HG03558 (cell line): Measurements from ENCODE around the gene SERPINB5.

Experiments used
- ATAC-seq: cut with Tn5 transposase; IDR thresholded peaks from one replicate; pipeline ENCODE4 v1.9.1; 2021; ENCODE audit warnings: moderate number of reproducible peaks; ENCODE audit not compliant: unreplicated experiment; ENCODE audit errors: extremely low read depth

The SERPINB5 gene

DNA sequence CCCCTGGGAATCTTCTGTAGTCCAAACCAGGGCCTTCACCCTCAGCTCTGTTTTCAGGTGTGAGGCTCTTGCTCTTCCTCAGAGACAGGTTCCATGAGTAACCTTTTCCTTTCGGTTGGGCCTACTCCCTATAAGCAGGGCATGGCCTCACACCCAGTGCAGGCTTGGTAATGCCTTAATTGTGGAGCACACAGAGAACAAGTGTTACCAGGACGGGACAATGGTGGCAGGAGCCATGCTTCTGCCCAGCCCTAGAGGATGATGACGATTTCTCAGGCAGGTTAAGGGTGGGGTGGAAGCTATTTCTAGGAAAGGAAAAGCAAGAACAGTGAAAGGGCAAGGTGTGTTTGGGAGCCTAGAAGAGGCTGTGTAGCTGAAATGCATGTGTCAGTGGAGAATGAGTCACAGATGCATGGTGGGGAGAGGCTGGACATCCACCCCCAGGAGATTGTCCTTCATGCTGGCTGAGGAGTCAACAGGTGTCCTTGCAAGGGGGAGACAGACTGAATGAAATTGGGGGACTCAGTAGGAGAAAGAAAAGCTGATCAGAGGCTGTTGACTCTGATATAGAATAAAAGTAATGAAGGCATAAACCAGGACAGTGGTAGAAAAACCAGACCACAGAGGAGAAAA lies 43.4 kb downstream of the SERPINB5 start:
- ATAC-seq: no peak

DNA sequence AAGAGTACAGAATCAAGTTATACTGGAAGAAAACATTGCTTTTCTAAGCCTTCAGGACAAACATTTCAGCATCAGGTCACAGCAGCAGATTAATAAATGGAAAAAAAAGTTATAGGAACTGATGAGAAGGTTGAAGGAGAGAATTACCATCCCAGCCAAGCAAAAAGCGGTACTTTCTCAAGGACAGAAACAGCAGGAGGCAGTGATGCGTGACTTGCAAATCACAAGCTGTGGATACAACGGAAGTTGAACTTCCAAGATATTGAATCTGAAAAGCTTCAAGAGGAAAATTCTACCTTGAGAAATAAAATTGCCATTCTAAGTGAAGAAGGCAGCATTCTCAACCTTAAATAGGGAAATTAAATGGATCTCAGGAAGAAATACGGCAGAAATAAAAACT lies 46.9 kb downstream of the SERPINB5 start:
- no peak for ATAC-seq

DNA sequence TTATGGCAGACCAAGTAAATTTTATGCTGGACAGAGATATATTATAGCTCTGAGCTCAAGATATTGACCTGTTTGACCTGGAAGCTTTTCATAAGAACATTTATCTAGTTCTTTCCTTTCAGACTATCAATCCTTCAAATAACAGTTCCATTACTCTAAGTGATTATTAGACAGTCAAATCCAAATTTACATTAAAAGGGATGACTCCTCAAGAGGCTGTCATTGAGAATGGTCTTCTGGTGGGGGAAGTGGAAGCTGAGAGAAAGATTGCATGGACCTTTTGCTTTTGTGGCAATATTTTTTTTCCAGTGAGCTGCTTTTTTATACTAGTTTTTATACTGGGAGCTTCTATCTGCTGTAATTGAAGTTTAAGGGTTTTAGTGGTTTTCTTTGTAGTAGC lies 50.5 kb downstream of the SERPINB5 start:
- no peak for ATAC-seq

DNA sequence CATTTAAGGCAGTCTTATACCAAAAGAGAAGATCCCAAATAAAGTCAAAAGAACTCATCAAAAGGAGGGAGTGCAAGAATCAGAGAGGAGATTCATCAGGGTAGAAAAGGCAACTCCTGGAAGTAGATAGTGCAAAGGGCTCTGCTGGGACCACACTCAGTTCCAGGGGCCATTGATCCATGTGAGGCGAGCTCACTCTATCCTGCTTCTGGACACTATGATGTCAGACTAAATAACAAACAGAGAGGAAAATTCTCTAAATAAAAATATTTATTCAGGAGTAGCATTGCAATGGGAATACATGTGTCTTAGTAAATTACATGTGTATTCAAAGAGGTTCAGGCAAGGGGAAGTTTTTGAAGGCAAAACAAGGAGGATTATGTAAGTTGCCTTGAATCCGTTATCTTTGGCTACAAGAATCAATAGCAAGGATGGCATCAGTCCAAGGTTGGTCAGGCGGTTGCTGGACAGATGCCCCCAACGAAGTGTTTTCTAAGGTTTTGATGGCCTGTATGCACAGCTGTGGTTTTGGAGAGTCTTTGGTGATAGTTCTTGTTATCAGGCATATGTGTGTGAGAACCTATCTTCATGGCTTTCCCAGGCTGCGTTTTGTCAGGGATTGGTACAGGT lies 52.2 kb downstream of the SERPINB5 start:
- ATAC-seq: no peak

DNA sequence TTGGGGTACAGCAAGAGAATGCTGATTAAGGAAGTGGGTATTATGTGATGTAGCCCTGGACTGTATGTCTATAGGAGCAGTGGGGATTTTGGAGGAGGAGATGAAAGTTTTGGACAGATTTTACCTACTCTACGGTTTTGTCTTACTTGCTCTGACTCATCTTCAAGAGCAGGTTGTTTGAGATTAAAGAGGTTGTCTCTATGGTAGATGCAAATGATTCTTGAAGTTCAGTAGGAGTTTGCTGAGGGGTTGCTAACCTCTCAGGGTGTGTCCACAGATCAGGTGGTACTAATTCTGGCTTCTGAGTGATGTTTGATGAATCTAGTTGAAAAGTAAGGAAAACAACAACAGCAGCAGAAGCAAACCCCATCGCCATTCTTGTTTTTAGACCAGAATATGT lies 55.7 kb downstream of the SERPINB5 start:
- ATAC-seq: no peak

DNA sequence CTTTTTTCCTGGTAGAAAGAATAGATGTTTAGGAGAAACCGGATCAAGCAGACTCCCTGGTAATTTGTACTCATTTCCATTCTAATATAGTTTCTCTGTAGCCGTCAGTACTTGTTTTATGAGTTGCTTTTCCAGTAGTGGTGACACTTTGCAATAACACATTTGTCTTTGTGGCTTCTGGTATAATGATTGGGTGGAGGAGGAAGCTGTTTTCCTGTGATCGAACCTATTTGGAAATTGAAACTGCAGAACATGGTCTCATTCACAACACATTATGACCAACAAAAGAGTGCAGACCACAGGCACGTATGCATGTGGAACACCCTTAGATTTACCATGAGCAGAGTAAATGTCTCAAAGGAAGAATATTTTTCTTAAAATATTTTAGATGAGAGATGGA lies 57.9 kb downstream of the SERPINB5 start:
- ATAC-seq: no peak

DNA sequence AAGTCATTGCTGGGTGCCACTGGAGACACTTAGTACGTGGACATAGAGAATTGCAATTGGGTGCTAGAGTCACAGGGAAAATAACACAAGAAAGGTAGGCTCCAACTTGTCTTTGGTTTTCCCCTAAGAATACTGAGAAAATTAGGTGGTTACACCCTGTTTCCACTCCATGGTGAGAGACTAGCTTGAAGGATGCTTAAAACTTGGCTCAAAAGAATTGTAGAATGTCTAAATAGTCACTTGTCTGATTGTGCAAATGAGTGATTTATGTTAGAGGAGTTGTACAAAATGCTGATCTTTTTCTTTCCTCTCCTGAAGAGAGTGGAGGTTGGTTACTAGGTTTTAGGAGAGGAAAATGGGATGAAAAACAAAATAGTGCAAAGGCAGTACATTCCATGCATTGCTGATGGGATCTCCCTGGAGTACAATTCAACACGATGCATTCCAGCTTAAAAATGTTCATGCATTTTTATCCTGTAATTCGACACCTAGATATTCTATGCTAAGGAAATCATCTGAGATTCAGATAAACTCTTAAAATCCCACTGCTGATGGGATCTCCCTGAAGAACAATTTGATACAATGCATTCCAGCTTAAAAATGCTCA lies 63.2 kb downstream of the SERPINB5 start:
- ATAC-seq: no peak

DNA sequence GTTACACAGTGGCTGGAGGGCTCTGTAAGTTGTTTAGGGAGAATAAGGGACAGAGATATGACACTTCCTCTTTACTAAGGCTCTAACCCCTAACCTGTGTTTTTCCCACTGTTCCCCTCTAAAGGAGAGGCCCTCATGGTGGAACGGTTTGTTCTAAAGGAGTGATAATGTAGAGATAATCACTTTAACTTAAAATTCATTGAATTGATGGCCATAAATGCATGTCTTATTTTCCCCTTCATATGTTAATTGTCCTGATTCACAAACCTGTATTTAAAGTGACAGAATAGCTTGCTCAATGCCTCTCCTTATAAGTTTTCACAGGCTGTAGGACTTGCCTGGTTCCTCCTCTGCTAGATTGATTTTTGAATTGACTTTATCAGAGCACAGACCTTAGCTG lies 65.3 kb downstream of the SERPINB5 start, which contains the start of gene SERPINB12:
Gene SERPINB12 (plus strand): TSS at position 301 of the 400 bp plus-strand sequence. CDS start 13,791 bp downstream, outside the sequence.
- no peak for ATAC-seq

DNA sequence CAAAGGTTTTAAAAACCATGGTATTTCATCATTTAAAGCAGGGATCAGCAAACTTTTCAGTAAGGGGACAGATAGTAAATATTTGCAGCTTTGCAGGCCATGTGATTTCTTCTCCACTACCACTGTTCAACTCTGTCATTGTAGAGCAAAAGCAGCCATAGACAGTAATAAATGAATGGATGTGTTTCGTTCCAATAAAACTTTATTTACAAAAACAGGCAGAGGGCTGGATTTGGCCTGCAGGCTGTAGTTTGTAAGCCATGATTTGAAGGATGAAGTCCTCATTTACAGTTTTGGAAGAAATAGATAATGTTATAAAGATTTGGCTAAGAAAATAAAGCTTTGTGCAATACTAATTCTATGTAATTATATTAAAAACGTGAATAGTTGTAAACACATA lies 67.3 kb downstream of the SERPINB5 start:
- no peak for ATAC-seq

DNA sequence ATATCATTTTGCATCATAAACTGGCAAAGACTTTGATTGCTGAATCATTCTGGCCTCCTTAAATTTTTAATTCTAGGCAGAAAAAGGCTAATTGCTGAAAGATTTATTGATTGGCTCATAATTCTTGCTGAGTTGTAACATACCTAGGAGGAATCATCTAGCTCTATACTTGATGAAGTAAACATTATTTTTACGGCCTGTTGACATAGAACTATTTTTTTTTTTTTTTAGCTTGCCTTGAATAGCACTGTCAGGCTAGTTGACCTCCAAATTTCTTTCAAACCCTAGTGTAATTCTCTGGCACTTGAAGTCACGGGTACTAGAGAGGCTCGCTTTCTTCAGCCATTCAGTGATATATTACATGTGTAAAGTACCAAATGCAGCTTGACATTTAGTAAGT lies 68.2 kb downstream of the SERPINB5 start:
- no peak for ATAC-seq

DNA sequence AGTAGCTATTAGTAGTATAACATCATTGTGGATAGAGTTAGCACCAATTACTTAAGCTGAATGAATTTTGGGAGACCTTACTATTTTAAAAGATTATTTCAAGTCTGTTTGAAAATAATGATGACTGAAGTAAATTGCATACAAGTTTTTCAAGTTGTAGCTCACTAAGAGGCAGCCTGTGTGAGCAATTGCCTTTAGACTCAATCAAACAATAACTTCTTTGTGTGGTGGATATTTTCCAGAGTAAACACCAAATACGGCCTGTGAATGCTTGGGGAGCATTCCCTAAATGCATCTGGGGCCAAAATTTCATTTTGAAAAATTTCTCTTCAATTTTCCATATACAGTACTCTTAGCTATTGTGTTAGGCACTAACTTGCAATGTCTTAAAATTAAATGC lies 73.3 kb downstream of the SERPINB5 start:
- ATAC-seq: no peak

DNA sequence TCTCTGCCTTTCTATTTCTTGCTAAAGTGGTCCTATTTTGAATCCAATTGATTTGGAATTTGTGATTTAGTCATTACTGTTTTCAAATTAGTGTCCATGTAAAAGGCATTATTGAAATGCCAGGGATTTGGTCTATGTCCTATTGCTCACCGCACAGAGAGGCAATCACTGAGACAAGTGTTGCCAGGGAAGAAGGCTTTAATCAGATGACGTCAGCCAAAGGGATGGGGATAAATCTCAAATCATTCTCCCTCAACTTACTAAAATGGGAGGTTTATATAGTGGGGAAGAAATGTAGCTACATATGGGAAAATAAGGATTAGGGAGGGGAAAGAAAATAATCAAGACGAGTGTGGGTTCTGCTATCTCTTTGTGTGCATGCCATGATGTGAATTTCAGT lies 75.0 kb downstream of the SERPINB5 start:
- ATAC-seq: no peak

DNA sequence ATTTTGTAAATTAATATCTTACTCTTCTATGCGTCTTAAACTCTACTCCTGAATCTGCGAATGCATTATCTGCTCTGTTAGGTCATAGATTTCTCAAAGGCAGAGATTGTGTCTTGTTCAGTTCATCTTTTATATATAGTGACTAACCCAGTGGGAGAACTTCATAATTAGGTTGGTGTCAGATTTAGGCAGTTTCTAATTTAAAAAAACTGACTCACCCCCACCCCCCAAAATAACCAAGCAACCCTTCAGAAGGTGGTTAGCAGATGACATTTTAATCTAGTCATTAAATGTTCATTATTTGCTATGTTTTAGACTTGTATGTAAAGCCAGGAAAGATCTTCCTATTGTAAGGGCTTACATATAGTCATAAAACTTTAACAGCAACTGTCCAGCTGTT lies 75.8 kb downstream of the SERPINB5 start:
- no peak for ATAC-seq

DNA sequence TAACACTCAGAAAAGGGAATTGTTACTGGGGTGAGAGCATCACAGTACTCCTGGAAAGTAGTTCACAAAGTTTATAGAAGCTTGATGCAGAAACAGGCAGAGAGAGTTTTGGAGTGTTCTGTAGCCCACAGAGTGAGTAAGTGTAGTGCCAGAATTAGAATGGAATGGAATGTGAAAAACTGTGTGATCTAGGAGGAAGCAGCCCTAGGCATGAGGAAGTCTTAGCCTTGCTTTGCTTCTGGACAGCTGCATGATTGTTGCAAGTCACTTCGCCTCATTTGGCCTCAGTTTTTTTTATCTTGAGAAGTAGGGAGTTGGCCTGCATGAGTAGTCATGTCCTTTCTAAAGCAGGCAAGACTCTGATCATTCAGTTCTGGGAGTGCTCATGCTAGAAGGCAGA lies 76.3 kb downstream of the SERPINB5 start:
- ATAC-seq: no peak
